Mesenchymal stem cell (in vitro differentiated cells and primary cell): ENCODE data around the gene TSC22D2.

Source experiments
- DNase-seq: peaks from one replicate; pipeline ENCODE4 v3.0.0-alpha.2; 2013
- H2AFZ ChIP-seq: one replicate; pipeline ENCODE4 v1.6.1; 2013; ENCODE audit warnings: low read depth, mild to moderate bottlenecking, control low read depth, inconsistent platforms, low read length, moderate library complexity
- H2AK5ac ChIP-seq: 2 replicates; pipeline ENCODE4 v1.6.1; 2013; ENCODE audit warnings: low read length, moderate library complexity, mild to moderate bottlenecking, inconsistent platforms; ENCODE audit not compliant: severe bottlenecking
- H2BK120ac ChIP-seq: one replicate; pipeline ENCODE4 v1.6.1; 2013; ENCODE audit warnings: low read depth, mild to moderate bottlenecking, inconsistent platforms, low read length, moderate library complexity
- H2BK12ac ChIP-seq, 2 experiments: one replicate each; pipeline ENCODE4 v1.6.1; 2013; ENCODE audit warnings: inconsistent platforms in 2 of 2, low read length in 2 of 2, mild to moderate bottlenecking in 2 of 2, moderate library complexity in 2 of 2, control low read depth in 1 of 2
- H2BK15ac ChIP-seq: one replicate; pipeline ENCODE4 v1.6.1; 2013; ENCODE audit warnings: mild to moderate bottlenecking, low read depth, inconsistent platforms; ENCODE audit not compliant: poor library complexity, severe bottlenecking
- H2BK5ac ChIP-seq: 2 replicates; pipeline ENCODE4 v1.6.1; 2013; ENCODE audit warnings: low read depth, mild to moderate bottlenecking, low read length, control low read depth, inconsistent platforms; ENCODE audit not compliant: poor library complexity, severe bottlenecking
- H3K14ac ChIP-seq, 2 experiments: one replicate each; pipeline ENCODE4 v1.6.1; 2013; ENCODE audit warnings: inconsistent platforms in 2 of 2, low read length in 2 of 2, control low read depth in 1 of 2, mild to moderate bottlenecking in 1 of 2, moderate library complexity in 1 of 2
- H3K18ac ChIP-seq, 2 experiments: one replicate each; pipeline ENCODE4 v1.6.1; 2013; ENCODE audit warnings: inconsistent platforms in 2 of 2, low read length in 2 of 2, control low read depth in 1 of 2, low read depth in 1 of 2, mild to moderate bottlenecking in 1 of 2
- H3K23ac ChIP-seq, 2 experiments: one replicate each; pipeline ENCODE4 v1.6.1; 2013; ENCODE audit warnings: inconsistent platforms in 2 of 2, low read length in 2 of 2, mild to moderate bottlenecking in 2 of 2, moderate library complexity in 2 of 2, control low read depth in 1 of 2
- H3K27ac ChIP-seq: 2 replicates; pipeline ENCODE4 v1.5.1; 2013; ENCODE audit warnings: mild to moderate bottlenecking, moderate library complexity, low read length, control low read depth, inconsistent platforms; ENCODE audit not compliant: poor library complexity, severe bottlenecking
- H3K27me3 ChIP-seq, 2 experiments: 2 replicates each; pipeline versions ENCODE4 v1.6.1 to v1.7.0; 2013; ENCODE audit warnings: low read length in 2 of 2, mild to moderate bottlenecking in 2 of 2, moderate library complexity in 2 of 2, control low read depth in 1 of 2, inconsistent platforms in 1 of 2; ENCODE audit not compliant: control insufficient read depth in 1 of 2, insufficient read depth in 1 of 2
- H3K36me3 ChIP-seq, 2 experiments: 2 replicates each; pipeline versions ENCODE4 v1.6.1 to v1.7.0; 2013; ENCODE audit warnings: low read length in 2 of 2, control low read depth in 1 of 2, inconsistent platforms in 1 of 2, low read depth in 1 of 2, mild to moderate bottlenecking in 1 of 2; ENCODE audit not compliant: insufficient read depth in 2 of 2, control insufficient read depth in 1 of 2
- H3K4ac ChIP-seq, 2 experiments: one replicate each; pipeline ENCODE4 v1.6.1; 2013; ENCODE audit warnings: inconsistent platforms in 2 of 2, low read length in 2 of 2, mild to moderate bottlenecking in 2 of 2, moderate library complexity in 2 of 2, control low read depth in 1 of 2, low read depth in 1 of 2
- H3K4me1 ChIP-seq: 2 replicates; pipeline ENCODE4 v1.6.1; 2013; ENCODE audit warnings: low read depth, low read length, control low read depth; ENCODE audit not compliant: control insufficient read depth, insufficient read depth
- H3K4me2 ChIP-seq: 2 replicates; pipeline ENCODE4 v1.6.1; 2013; ENCODE audit warnings: low read length, mild to moderate bottlenecking, inconsistent platforms; ENCODE audit not compliant: poor library complexity, severe bottlenecking
- H3K4me3 ChIP-seq, 2 experiments: 2 replicates each; pipeline versions ENCODE4 v1.5.1 to v1.7.0; 2013; ENCODE audit warnings: low read length in 2 of 2, mild to moderate bottlenecking in 2 of 2, control low read depth in 1 of 2, low read depth in 1 of 2; ENCODE audit not compliant: insufficient read depth in 1 of 2
- H3K79me1 ChIP-seq: replicated peaks from 2 replicates; pipeline ENCODE4 v1.6.1; 2013; ENCODE audit warnings: mild to moderate bottlenecking, control low read depth, low read length, inconsistent platforms; ENCODE audit not compliant: poor library complexity, severe bottlenecking
- H3K9ac ChIP-seq: 2 replicates; pipeline ENCODE4 v1.7.0; 2013; ENCODE audit warnings: mild to moderate bottlenecking, low read length, moderate library complexity
- H3K9me3 ChIP-seq: 2 replicates; pipeline ENCODE4 v1.7.0; 2013; ENCODE audit warnings: mild to moderate bottlenecking, low read length; ENCODE audit not compliant: control insufficient read depth
- H4K8ac ChIP-seq: one replicate; pipeline ENCODE4 v1.6.1; 2013; ENCODE audit warnings: inconsistent platforms, mild to moderate bottlenecking, low read length, moderate library complexity
- H4K91ac ChIP-seq: one replicate; pipeline ENCODE4 v1.6.1; 2013; ENCODE audit warnings: mild to moderate bottlenecking, low read length, inconsistent platforms
- WGBS: methylation state at CpG from one replicate; pipeline ENCODE4 v1.1.7; 2013; ENCODE audit warnings: mixed read lengths; 5-methylcytosine and 5-hydroxymethylcytosine counted together

The TSC22D2 gene

GRCh38 chr3:150363420-150363819, 44.7 kb upstream of the TSC22D2 start:
- H3K36me3 ChIP-seq: no peaks in the 10 kb centered on the region
- no peak for DNase-seq
- 90% methylated on average over 2 of the region's 2 CpGs for WGBS

GRCh38 chr3:150365132-150365604, 42.9 kb upstream of the TSC22D2 start:
- Histone ChIP-seq H3K18ac (peak overlapping the region in 1 of 2 experiments; percentile 59), H2BK12ac (peak overlapping the region in 1 of 2 experiments; percentile 33), H3K23ac (no peak overlapping the region), H3K9me3 (no peaks in the 10 kb centered on the region), H2AK5ac (no peak overlapping the region), H4K8ac (no peak overlapping the region), H3K27ac (peak overlapping the region; percentile 2), H3K27me3 (no peaks in the 10 kb centered on the region), H3K4ac (no peak overlapping the region), H3K36me3 (no peaks in the 10 kb centered on the region), H4K91ac (no peak overlapping the region), H2BK5ac (no peak overlapping the region), H2BK15ac (no peak overlapping the region), H3K4me1 (peaks cover 1% of the 10 kb centered on the region), H3K4me2 (no peak overlapping the region), H2BK120ac (no peak overlapping the region), H3K9ac (no peak overlapping the region), H3K79me1 (no peaks in the 10 kb centered on the region), H3K4me3 (no peak overlapping the region), H2AFZ (no peak overlapping the region), H3K14ac (no peak overlapping the region)
- DNase-seq: peak; percentile 84
- 34% methylated on average over 5 of the region's 5 CpGs for WGBS

More at GRCh38 chr3:150363420-150363819, 44.7 kb upstream of the TSC22D2 start:
- Histone ChIP-seq H2AK5ac (no peak overlapping the region), H3K14ac (no peak overlapping the region), H3K18ac (no peak overlapping the region), H3K4me3 (no peak overlapping the region), H3K23ac (no peak overlapping the region), H2BK5ac (no peak overlapping the region), H2BK15ac (no peak overlapping the region), H2BK12ac (no peak overlapping the region), H3K9ac (no peak overlapping the region), H3K4me1 (peaks cover 1% of the 10 kb centered on the region), H3K27ac (no peak overlapping the region), H4K8ac (no peak overlapping the region), H2BK120ac (no peak overlapping the region), H3K4ac (no peak overlapping the region), H4K91ac (no peak overlapping the region), H3K27me3 (no peaks in the 10 kb centered on the region), H2AFZ (no peak overlapping the region), H3K79me1 (no peaks in the 10 kb centered on the region), H3K9me3 (no peaks in the 10 kb centered on the region), H3K4me2 (no peak overlapping the region)

GRCh38 chr3:150367757-150368156, 40.3 kb upstream of the TSC22D2 start:
- Histone ChIP-seq H2BK12ac (peak overlapping the region in 1 of 2 experiments; percentile 2), H3K27me3 (no peaks in the 10 kb centered on the region), H2AK5ac (peak overlapping the region; percentile 2), H2BK120ac (no peak overlapping the region), H4K91ac (no peak overlapping the region), H3K36me3 (no peaks in the 10 kb centered on the region), H2BK5ac (no peak overlapping the region), H3K4me2 (no peak overlapping the region), H3K9me3 (no peaks in the 10 kb centered on the region), H3K18ac (peak overlapping the region in 1 of 2 experiments; percentile 11), H3K23ac (no peak overlapping the region), H3K14ac (no peak overlapping the region), H3K27ac (no peak overlapping the region), H4K8ac (no peak overlapping the region), H3K9ac (peak overlapping the region; percentile 45), H2BK15ac (no peak overlapping the region), H3K4ac (peak overlapping the region in 1 of 2 experiments; percentile 30), H2AFZ (no peak overlapping the region), H3K4me3 (no peak overlapping the region), H3K79me1 (no peaks in the 10 kb centered on the region), H3K4me1 (peaks cover 1% of the 10 kb centered on the region)
- no peak for DNase-seq

- peak overlapping the region; percentile 17 to 78 for H3K4me3 ChIP-seq
- peak overlapping the region; percentile 51 for H3K4me2 ChIP-seq
- no peak overlapping the region for H3K14ac ChIP-seq
- no peak overlapping the region for H2BK5ac ChIP-seq
- peak; percentile 97 for DNase-seq
- no peaks in the 10 kb centered on the region for H3K79me1 ChIP-seq
- H3K9me3 ChIP-seq: no peaks in the 10 kb centered on the region
- H3K27ac ChIP-seq: peak overlapping the region; percentile 96
- peak overlapping the region; percentile 99 for H4K8ac ChIP-seq
- no peak overlapping the region for H3K23ac ChIP-seq
- H2AFZ ChIP-seq: no peak overlapping the region
- peak overlapping the region; percentile 27 for H2BK120ac ChIP-seq
- peak overlapping the region; percentile 93 for H3K9ac ChIP-seq
- H3K27me3 ChIP-seq: no peaks in the 10 kb centered on the region
- H3K4ac ChIP-seq: peak overlapping the region in 1 of 2 experiments; percentile 97
- no peak overlapping the region for H2BK15ac ChIP-seq
- no peaks in the 10 kb centered on the region for H3K36me3 ChIP-seq
- H2BK12ac ChIP-seq: peak overlapping the region in 1 of 2 experiments; percentile 84
- WGBS: 0% methylated on average over 4 of the region's 4 CpGs
- no peaks in the 10 kb centered on the region for H3K4me1 ChIP-seq
- peak overlapping the region; percentile 74 for H2AK5ac ChIP-seq
- H4K91ac ChIP-seq: peak overlapping the region; percentile 95
- H3K18ac ChIP-seq: peak overlapping the region in 1 of 2 experiments; percentile 83
Measured at GRCh38 chr3:150370122-150370602, 37.9 kb upstream of the TSC22D2 start.
